CD4-positive, alpha-beta T cell treated with Interleukin-10 for 1 hour (primary cell): ENCODE data around the gene HEMK1.

Experiments used
- DNase-seq: peaks from one replicate; pipeline ENCODE4 v3.0.0-alpha.2; 2020

Gene HEMK1

GRCh38 chr3:50568947-50569749, at the start of gene HEMK1:
TSS of gene HEMK1 (plus strand) at chr3:50569522. CDS start at chr3:50571105, 1,583 bp downstream.
- peak; percentile 94 for DNase-seq

- DNase-seq: no peak
These were observed 48.5 kb upstream of the HEMK1 start for GRCh38 chr3:50520849-50521248.

- DNase-seq: no peak
These were observed 47.8 kb upstream of the HEMK1 start for GRCh38 chr3:50521572-50521971.

GRCh38 chr3:50523279-50523811, 46.0 kb upstream of the HEMK1 start:
- DNase-seq: no peak

GRCh38 chr3:50524746-50525145, 44.6 kb upstream of the HEMK1 start:
- no peak for DNase-seq

- no peak for DNase-seq
These were observed 44.0 kb upstream of the HEMK1 start for GRCh38 chr3:50525191-50525910.

DNA sequence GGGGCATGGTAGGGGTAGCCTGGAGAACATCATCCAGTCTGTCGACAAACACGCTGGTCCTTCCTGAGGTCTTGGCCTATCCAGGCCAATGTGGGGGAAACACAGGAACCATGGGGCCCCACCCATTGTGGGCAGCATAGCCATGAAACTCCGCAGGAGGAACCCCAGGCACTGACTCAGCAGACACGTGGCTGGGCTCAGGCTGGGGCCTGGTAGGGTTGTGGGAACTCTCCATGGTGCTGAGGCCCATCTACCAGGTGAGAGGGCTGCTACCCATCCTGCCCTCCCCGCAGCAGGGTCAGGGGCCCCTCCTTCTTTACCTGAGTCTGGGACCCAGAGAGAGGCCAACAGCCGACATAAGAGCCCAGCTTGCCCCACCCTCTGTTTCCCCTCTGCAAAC, 43.3 kb upstream of the HEMK1 start:
- DNase-seq: peak; percentile 44

- no peak for DNase-seq
These were observed 39.0 kb upstream of the HEMK1 start for GRCh38 chr3:50530001-50530970.

- DNase-seq: no peak
These were observed 38.1 kb upstream of the HEMK1 start for GRCh38 chr3:50531201-50531600.

GRCh38 chr3:50532062-50532705, 37.1 kb upstream of the HEMK1 start:
- no peak for DNase-seq

DNA sequence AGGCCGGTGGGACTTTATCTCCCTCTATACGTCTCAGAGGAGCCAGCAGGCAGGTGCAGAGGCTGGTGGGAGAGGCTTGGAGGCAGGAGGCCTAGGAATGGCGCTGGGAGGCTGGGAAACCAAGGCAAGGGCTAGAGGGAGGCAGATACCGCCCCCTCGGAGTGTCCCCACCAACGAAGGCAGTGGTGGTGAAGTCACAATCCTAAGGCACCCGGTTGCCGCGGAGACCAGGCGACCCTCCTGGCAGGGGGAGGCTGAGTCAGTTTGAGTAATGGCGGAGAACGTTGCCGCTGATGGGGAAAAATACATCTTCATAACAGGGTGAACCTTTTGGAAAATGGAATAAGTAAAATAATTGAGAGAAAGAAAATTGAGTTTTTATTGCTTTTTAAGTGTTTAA, 36.0 kb upstream of the HEMK1 start:
- DNase-seq: no peak

GRCh38 chr3:50533807-50534461, 35.4 kb upstream of the HEMK1 start:
- DNase-seq: no peak

GRCh38 chr3:50534681-50535330, 34.5 kb upstream of the HEMK1 start:
- no peak for DNase-seq

DNA sequence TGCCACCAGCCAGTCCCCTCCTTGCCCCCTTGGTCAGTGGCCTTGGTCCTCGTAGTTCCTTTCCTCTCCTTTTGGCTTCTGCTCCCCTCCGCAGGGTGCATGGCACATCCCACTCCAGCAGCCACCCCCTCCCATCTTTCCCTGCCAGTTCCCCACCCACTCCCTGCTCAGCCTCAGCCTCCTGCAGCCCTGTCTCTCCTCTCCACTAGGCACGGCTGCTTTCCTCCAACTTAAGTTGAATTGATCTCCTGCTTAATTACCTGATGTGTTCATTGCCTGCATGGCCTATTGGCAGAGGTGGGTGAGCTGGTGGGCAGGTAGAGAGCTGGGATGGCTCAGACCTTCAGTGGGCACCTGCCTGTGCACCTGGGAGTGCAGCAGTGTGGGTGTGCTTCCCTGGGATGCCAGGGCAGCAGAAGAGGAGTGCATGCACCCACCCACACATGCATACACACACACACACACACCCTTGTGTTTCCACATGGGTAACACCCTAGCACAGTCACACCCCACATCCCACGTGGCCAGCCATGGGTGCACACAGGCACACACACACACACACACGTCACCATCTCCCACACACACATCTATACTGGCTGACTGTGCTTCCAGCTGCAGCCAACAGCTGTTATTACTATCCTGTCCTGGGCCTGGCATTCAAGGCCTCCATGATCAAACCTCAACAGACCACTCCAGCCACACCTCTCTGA, 32.7 kb upstream of the HEMK1 start:
- no peak for DNase-seq

DNA sequence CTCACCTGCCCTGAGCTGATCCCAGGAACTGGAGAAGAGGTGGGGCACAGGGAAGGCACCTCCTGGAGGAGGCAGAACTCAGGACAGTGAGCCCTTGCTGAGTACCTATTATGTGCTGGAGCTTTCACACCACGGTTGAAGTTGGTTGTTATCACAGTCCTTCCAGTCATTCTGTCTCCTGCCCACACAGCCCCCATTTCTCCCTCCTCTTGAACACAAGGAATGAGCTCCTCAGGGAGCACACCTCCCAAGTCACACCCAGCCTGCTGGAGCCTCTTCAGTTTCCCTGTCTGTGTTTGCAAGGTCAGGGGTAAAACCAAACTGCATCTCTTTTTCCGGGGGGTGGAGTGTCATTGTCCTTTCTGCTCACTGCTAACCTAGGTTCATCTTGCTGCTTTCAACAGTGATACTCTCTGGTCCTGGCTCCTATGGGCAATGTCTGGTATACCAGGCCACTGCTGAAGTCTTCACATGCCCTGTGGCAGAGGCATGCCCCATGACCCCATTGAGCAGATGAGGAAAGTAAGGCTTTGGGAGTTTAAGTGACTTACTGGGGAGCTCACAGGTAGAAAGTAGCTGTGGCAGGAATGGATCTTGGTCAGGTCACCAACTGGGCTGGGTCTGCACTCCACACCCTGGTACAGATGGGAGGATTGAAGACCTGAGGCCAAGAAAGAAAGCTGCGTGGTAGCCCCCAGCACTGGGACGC, 31.7 kb upstream of the HEMK1 start:
- DNase-seq: no peak

- DNase-seq: no peak
These were observed 29.7 kb upstream of the HEMK1 start for GRCh38 chr3:50539356-50540286.

DNA sequence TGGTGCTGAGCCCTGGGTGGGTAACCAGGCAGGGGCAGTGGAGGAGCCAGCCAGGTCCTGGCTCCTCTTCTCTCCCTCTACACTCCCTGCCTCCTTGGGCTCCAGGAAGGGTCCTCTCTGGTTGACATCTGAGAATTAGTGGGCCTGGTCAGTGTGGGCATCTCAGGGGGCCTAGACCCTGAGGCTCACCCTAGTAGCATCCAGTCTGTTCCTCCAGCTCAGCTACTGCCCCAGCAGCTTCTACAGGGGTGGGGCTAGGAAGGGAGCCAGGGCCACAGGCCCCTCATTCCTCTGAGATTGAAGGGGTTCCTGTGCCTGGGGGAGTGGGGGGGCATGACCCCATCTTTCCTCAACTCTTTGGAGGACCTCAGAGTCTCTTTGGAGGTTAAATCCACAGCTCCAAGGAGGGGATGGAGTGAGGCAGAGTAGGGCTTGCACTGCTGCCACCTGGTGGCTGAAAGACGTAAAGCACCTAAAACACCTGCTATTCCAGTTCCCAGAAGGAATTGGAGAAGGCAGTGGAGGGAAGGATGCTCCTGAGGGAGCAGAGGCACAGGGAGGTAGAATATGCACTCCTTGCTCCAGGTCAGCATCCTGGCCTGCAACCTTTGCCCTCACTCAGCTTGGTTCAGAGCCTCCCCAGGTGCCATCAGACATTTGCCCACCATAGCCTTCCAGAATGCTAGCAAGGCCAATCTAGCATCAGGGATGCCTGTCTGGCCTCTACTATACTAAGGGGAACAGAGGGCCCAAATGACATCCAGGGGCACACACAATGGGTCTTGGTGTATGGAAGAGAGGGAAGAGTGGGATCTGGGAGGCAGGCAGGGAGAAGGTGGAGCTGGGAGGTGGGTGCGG, 26.9 kb upstream of the HEMK1 start:
- DNase-seq: peak; percentile 65

DNA sequence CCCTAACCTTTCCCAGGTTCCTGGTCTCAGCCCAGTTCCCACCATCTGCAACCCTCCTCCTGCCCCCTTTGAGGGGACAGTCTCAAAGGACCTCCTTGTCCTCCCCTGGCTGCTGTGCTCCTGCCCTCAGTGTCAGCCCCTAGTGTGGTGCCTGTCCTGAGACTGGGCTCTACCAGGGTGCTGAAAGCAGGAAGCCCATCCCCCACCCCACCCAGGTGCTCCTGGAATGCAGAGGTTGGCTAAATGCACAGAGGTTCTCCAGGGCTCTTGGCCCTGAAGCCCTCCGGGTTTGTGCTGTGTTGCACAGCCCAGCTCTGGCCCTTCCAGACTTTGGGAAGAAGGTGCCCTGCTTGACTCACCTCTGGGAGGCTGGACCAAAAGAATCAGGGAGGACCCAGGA, 23.5 kb upstream of the HEMK1 start:
- no peak for DNase-seq
